Adipose tissue (tissue), 3 donors: Measurements from ENCODE around the gene COG7. TPM values are rescaled to one million over a fixed set of nuclear protein-coding genes. Genes with fewer than 3 reads are reported as not detected.
"Not testable (repeated sequence)": the region's sequence is repeated elsewhere in the genome, so short reads cannot be mapped to it uniquely, and the experiment has no call there.

Experiments used
- H3K27ac ChIP-seq: one replicate; pipeline ENCODE4 v1.5.1; 2013; ENCODE audit warnings: low read depth, low read length
- WGBS, 3 donors: extraction: QIAGEN DNeasy Blood & Tissue Kit; methylation state at CpG; one replicate each; pipeline ENCODE4 v1.1.7; 2013; 5-methylcytosine and 5-hydroxymethylcytosine counted together
- polyA plus RNA-seq, 3 donors: library from polyadenylated mRNA; stranded (reverse); fragments of 200-250 nt; gene quantifications; one replicate each; pipeline ENCODE4 v1.2.3, GENCODE V29; 2013
- donor health status: healthy with polysubstance abuse.
- donor health status: Bipolar disorder and iron deficiency.
- donor health status: healthy.

Gene COG7
- 10 to 100 TPM in 2 of 3 donors, 1 to 10 TPM in 1; 7.3 to 12.4 (median 12.3) TPM for polyA plus RNA-seq

DNA sequence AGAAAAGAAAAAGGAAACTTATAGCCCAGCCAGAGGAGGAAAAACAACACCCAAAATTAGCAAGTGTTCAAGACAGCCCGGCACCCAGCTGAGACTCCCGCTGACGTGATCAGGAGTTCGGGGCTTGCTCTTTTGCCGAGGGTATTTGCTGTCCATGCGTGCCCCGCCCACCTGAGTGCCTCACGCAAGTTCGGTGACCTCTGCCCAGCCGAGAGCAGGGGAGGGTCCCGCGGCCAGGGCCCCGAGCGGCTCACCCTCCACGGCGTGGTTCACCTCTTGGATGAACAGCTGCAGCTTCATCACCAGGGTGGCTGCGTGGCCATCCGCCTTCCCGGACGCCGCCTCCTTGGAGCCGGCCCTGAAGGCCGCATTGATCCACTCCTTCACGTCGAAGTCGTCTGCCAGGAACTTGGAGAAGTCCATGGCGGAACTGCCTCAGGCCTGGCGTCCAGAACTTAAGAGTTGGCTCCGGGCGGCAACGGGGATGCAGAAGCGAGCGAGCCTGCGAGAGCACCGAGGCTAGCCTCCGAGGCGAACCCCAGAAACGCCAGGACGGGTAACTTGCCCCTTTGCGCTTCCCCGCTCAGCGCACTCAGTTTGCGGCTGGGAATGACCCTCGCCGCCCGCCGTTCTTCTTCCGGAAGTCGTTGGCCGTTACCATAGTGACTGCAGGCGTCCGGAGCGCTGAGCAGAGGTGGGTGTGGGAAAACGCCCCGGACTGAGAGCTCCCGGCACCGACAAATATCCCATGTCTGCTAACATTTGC lies at the start of gene COG7:
TSS of gene COG7 (minus strand) at position 618 of the 766 bp plus-strand sequence. CDS start at position 423, 195 bp downstream.
- H3K27ac ChIP-seq, result no peak within 1 kb of the TSS
- WGBS, 3 donors, result 0% methylated on average over 57 of the region's 57 CpGs

DNA sequence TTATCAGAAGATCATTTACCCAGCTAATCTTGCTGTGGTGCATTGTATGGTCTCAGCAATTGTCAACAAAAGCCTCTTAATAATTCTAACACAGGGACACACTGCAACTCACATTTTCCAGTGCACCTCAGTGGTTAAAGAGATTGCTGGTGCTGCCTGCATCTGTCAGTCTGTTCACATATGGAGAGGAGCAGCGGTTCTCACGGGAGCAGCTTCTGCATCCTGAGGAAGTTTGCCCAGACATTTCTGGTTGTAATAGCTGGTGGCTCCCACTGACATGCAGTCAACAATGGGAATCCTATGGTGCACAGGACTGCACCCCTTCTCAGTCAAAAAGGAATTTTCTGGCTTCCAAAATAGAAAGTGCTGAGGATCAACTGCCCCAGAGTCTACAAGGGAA lies 49.5 kb upstream of the COG7 start:
- 38 to 44% (median 42%) methylated on average over 2 of the region's 2 CpGs for WGBS, 3 donors
- no peak overlapping the region for H3K27ac ChIP-seq

DNA sequence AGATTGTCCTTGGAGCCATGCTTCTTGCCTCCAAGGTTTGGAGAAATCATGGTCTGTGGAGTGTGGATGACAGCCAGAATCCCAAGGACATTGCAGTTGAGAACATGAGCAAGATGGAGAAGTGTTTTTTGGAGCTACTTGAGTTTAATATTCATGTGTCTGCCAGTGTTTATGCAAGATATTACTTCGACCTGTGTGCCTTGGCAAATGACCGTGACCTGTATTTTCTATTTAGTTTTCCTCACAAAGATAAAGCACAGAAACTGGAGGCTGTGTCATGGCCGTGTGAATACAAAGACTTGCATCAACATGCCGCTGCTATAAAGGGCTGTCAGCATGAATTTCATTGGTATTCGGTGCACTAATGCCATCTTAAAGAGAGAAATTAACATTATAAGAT lies 48.3 kb upstream of the COG7 start:
- 37 to 89% (median 78%) methylated on average over 5 of the region's 5 CpGs for WGBS, 3 donors

DNA sequence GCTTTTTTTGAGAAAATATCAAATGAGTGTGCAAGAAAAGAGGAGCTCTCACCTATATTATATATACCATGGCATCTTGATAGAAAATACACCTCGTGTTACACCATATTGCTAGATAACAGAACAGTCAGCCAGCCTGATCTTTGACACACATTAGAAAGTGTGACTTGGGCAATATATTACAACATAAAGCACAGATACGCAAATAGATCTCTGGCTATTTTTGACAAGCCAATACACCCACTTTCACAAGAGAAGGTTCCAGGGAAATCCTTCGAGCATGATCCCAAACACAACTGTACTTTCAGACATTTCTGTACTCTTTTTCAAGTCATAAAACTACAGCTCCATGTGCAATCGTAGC lies 47.9 kb upstream of the COG7 start:
- 18 to 56% (median 51%) methylated on average over 4 of the region's 4 CpGs for WGBS, 3 donors
- no peak overlapping the region for H3K27ac ChIP-seq

More for the DNA sequence above, 48.3 kb upstream of the COG7 start:
- no peak overlapping the region for H3K27ac ChIP-seq

DNA sequence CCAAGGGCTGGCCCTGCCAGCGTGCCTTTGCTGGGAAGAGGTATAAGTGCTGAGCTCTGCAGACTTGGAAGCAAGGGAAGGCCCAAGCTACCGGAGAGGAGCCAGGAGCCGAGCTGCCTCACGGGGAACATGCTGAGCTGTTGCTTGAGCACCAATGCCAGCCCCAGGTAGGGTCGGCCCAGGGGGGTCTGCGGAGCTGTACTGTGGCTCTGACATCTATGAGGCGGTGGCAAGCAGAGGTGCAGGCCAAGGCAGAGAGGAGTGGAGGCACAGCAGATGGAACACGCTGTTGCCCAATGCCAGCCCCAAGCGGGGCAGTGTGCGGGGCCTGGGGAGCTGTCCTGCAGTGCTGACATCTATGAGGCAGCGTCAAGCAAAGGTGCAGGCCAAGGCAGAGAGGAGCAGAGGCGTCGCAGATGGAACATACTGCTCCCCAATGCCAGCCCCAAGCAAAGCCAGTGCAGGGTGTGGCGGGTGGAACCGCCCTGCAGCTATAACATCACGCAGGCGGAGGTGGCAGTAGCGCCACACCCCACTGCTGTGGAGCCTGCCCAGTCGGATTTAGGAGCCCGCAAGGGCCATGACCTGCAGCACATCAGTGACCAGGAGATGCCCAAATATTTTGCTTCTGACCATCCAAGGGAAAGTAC lies 47.3 kb upstream of the COG7 start:
- no peak overlapping the region for H3K27ac ChIP-seq
- 79 to 95% (median 90%) methylated on average over 20 of the region's 20 CpGs for WGBS, 3 donors

DNA sequence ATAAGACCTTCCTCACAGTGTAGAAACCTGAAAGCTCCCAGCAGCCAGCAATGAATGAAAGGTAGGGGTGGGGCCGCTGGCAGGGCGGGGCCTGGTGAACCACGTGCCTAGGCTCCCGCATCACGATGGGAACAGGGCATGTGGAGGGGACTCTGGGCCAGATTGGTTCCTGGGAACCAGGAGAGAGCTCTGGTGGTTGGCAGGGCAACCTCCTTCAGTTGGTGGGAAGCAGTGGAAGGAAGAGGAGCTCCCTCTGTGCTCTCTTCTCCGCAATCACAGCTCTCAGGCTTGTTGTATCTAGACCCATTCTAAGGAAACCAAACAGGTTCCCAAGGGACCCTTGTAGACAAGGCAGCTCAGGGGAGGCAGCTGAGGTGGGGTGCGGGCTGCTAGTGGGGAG lies 46.8 kb upstream of the COG7 start:
- 50 to 87% (median 86%) methylated on average over 7 of the region's 7 CpGs for WGBS, 3 donors
- no peak overlapping the region for H3K27ac ChIP-seq

DNA sequence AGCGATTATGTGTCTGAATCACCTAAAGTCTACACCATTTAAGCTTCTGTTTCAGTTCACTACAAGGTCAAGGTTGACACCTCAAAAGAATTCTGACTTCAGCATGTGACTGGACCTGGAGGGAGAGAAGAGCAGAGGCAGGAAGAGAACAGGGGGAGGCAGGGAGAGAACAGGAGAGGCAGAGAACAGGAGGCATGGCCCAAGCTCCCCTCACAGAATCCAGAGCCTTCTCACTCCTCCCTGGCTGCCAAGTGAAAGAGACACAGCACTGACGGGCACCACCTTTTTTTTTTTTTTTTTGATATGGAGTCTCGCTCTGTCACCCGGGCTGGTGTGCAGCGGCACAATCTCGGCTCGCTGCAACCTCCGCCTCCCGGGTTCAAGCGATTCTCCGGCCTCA lies 45.9 kb upstream of the COG7 start:
- 62 to 93% (median 89%) methylated on average over 10 to 11 of the region's 11 CpGs for WGBS, 3 donors
- H3K27ac ChIP-seq, result no peak overlapping the region

DNA sequence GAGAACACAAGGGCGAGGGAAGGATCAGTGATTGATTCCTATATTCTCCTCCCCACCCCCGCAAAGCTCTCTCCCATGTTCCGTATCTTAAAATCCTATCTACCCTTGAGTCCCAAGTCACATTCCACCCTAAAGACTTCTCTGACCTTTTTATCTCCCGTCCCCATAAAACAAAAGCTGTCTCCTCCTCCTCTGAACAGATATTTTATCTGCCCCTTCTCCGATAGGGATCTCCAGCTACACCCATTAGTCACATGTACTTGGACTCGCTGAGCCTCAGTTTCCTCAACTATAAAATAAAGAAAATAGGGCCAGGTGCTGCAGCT lies 44.5 kb upstream of the COG7 start:
- H3K27ac ChIP-seq, result no peak overlapping the region
- WGBS, 3 donors, result 66 to 85% (median 77%) methylated on average over 6 of the region's 6 CpGs

DNA sequence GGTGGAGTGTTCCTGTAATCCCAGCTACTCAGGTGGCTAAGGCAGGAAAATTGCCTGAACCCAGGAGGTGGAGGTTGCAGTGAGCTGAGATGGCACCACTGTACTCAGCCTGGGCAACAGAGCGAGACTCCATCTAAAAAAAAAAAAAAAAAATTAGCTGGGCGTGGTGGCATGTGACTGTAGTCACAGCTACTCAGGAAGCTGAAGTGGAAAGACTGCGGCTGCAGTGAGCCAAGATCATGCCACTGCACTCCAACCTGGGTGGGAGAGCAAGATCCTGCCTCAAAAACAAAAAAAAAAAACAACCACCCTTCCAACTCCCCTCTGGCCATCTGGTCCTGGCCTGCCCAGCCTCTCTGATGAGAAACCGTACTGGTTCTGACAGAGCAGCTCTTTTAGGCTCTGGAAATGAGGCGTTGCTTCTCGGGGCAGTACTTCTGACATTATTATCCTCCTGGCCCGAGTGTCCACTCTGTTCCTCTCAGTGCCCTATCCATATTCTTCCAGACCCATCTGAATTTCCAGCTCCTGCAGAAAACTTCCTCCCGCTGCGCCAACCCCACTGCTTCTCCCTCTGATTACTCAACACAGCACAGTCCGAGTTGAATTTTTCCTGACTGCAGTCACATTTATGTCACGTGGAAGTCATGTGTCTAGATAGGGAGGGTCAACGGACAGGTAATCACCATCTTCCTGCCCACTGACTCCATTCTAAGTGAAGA lies 44.0 kb upstream of the COG7 start:
- WGBS, 3 donors, result 17 to 39% (median 34%) methylated on average over 12 of the region's 12 CpGs
- no peak overlapping the region for H3K27ac ChIP-seq

DNA sequence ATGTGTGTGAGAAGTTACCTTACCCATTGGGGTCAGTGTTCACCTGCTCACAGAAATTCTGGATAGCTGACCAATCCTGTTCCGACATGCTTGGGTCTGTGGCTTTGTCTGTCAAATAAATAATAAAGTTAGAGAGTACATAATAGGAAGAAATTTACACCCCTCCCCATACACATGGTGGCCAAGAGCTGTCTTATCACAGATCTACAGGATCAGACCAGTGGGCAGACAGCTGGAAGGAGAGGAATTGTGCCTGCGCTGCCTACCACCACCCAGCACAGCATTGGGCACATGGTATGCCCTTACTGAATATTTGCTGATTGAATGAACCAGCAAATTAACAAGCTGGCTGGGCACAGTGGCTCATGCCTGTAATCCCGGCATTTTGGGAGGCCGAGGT lies 42.7 kb upstream of the COG7 start:
- 92 to 99% (median 95%) methylated on average over 4 of the region's 4 CpGs for WGBS, 3 donors
- H3K27ac ChIP-seq, result no peak overlapping the region

DNA sequence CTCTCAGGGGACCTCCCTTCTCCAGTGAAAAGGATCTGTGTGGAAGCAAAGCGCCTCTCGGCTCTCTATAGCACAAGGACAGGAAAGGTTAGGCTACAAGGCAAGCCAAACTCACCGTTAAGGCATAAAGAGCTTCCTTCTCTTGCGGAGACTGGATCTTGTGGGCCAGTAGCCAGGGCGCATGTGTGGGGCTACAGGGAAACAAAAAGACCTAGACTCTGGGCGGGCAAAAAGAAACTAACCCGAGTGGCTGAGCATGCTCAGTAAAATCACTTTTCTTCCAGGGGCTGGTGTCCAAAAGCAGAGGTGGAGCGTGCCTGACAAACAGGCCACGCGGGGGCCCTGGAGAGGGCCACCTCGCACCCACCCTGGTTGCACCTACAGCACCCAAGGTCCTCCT lies 41.2 kb upstream of the COG7 start:
- H3K27ac ChIP-seq, result no peak overlapping the region

DNA sequence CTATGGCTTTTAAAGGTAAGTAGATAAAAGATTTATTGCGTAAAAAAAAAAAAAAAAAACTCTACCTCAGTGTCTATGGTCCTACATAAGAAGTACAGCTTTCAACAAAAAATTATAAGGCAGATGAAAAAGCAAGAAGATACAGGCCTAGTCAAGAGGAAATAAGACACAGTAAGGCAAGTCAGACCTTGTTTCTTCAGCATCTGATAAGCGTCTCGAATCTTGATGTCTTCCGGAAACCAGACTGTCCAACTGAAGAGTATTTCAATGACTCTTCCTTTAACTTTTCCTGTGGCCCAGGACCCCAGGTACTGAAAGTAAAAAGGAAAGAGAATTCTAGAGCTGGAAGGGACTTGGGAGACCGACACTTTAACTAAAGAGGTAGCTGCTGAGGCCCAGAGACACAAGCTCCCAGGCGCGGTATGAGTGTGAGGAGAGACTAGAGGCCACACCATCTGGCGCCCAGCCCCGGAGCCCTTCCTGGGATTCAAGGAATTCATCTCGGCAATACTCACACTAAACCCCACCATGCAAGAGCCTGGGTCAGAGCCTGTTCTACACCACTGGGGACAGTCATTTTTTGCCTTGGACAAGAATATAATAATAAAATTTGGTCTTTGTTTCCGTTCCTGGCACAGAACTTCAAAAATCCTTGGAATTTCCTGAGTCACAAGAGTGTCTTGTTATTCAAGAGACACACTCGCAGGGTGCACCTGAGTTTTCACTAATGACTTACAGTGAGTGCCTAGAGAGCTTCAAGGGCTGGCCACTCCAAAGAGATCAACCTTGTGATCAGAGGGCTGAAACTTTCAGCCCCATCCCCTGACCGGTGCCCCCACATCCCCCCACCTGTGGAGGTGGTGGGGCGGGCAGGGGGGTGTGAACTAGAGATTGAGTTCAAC lies 38.8 kb upstream of the COG7 start:
- WGBS, 3 donors, result 79 to 84% (median 79%) methylated on average over 14 of the region's 14 CpGs

More for the DNA sequence above, 41.2 kb upstream of the COG7 start:
- 86 to 91% (median 87%) methylated on average over 11 of the region's 11 CpGs for WGBS, 3 donors

DNA sequence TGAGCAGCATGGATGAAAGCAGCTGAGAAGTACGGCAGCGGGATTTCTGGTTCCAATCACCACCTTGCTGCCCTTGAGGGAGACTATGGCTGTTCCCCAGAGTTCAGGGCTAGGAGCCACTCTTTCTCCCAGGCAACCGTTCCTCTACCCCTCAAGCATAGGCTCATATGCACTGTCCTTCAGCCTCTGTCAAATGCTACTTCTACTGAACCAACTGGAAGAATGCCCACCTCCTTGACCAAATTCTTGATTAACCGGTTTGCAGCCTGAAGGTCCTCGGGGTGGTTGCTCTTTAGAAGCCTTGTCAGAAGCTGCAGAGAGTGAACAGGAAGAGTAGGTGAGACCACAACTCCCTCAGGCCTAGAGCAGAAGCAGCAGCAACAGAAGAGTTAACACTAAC lies 33.5 kb upstream of the COG7 start:
- H3K27ac ChIP-seq, result no peak overlapping the region

More for the DNA sequence above, 38.8 kb upstream of the COG7 start:
- no peak overlapping the region for H3K27ac ChIP-seq

DNA sequence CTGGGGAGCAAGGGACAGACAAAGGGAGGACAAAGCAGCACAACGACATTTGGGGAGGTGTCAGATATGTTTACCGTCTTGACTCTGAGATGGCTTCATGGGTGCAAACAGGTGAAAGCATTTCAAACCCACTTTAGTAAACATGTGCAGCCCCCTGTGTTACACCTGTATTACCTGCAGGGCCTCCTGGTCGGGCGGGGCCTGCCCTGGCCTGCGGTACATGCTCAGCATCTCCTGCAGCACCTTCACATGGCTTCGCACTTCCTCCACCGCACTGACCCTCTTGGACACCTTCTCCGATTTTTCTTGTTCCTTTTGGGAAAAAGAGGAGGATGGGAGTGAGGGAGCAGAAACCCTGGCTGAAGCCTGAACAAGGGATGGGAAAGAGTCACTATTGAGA lies 32.9 kb upstream of the COG7 start:
- 93 to 96% (median 96%) methylated on average over 8 of the region's 8 CpGs for WGBS, 3 donors
- H3K27ac ChIP-seq, result no peak overlapping the region

More for the DNA sequence above, 33.5 kb upstream of the COG7 start:
- 45 to 97% (median 95%) methylated on average over 5 of the region's 5 CpGs for WGBS, 3 donors

DNA sequence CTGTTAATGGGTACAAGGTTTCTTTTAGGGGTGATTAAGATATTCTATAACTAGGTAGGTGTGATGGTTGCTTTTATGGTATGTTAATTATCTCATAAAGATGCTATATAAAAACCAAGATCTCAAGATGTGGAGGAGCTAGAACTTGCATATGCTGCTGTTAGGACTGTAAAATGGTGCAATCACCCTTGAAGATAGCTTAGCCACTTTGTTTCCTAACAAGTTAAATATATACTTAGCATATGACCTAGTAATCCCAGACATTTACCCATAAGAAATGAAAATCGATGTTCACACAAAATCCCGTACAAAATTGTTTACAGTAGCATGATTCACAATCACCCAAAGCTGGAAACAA lies 32.2 kb upstream of the COG7 start:
- H3K27ac ChIP-seq, result no peak overlapping the region
- 84 to 92% (median 88%) methylated on average over 2 of the region's 2 CpGs for WGBS, 3 donors

DNA sequence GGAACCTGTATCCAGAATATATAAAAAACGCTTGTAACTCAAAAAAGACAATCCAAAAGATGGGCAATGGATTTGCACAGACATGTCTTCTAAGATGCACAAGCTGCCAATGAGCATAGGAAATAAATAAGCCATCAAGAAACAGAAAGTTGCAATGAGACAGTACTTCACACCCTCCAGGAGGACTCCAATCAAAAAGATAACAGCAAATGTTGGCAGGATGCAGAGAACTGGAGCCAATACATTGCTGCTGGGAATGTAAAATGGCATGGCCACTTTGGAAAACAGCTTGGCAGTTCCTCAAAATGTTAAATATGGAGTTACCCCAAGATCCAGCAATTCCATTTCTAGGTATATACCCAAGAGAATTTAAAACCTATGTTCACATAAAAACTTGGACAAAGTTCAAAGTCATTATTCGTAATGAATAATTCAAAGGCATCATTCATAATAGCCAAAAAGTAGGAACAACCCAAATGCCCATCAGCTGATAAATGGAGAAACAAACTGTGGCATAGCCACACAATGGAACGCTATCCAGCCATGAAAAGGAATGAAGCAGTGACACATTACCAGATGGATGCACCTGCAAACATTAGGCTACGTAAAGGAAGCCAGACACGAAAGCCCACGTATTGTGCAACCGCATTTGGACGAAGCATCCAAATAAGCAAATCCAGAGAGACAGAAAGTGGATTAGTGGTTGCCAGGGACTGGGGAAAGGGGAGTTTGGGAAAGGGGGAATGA lies 31.7 kb upstream of the COG7 start:
- no peak overlapping the region for H3K27ac ChIP-seq
- WGBS, 3 donors, result 73 to 88% (median 77%) methylated on average over 8 of the region's 8 CpGs

DNA sequence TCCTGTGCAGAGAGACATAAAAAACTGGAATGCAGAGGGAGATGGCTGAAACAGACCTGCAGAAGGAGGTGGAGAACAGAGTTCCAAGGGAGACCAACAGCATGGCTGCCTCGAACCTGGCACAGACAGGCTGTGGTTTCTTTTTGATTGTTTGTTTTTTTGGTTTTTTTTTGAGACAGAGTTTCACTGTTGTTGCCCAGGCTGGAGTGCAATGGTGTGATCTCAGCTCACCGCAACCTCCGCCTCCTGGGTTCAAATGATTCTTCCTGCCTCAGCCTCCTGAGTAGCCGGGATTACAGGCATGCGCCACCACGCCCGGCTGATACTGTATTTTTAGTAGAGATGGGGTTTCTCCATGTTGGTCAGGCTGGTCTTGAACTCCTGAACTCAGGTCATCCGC lies 30.5 kb upstream of the COG7 start:
- 94 to 96% (median 96%) methylated on average over 8 of the region's 8 CpGs for WGBS, 3 donors
- not testable (repeated sequence) for H3K27ac ChIP-seq

DNA sequence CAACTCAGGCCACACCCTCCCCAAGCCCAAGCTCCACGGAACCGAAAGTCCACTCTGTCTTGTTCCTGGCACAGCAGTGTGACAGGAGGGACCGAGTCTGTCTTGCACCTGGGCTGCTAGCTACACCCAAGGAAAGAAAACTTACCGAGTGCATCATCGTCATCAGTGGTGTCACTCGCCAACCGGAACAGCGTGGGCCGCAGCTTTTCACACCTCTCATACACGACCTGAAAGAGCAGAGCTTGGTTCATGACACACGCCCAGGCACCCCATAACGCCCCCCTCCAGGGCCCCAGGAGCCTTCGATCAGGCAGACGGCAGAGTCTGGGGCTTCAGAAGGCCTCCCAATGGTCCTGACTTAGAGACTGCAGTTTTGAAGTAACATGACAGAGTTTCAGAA lies 29.8 kb upstream of the COG7 start:
- 87 to 92% (median 90%) methylated on average over 14 of the region's 14 CpGs for WGBS, 3 donors

More for the DNA sequence above, 29.8 kb upstream of the COG7 start:
- H3K27ac ChIP-seq, result no peak overlapping the region
